Stimulated activated naive CD4-positive, alpha-beta T cell treated with Interleukin-2 at 50 U/mL for 16 hours (primary cell): ENCODE measurements around the gene BAMBI.

ENCODE experiments used
- DNase-seq: peaks from one replicate; lab custom pipeline; 2025; lab: John Stamatoyannopoulos, UW

Gene BAMBI

GRCh38 chr10:28676326-28676967 is 874 bp upstream of the BAMBI start:
- no peak for DNase-seq

DNA sequence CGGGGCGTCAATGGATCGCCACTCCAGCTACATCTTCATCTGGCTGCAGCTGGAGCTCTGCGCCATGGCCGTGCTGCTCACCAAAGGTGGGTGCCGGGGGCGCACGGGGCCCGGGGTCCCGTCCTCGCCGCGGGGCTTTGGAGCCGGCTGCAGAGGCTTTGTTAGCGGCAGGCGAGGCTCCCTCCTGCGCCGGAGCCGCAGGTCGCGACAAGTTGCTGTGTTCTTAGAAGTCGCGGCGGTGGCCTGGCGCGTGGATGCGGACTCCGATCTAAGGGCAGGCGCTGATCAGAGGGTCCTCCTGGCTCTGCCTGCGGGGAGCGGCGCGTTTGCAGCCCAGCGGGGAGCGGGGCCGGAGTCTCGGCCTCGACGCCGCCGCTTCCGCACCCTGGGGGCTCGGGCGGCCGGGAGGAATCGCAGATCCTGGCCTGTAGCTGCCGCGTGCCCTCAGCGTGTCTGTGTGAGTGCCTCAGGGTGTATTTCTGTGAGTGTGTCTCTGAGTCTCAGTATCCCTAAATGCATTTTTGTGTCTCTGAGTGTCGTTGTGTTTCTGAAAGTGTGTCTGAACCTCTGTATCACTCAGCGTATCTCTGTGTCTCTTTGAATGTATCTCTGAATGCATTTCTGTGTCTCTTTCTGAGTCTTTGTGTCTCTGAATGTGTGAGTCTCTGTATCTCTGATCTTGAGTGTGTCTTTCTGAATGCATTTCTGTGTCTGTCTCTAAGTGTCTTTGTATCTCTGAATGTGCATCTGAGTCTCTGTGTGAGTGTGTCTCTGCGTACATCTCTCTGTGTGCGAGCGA is 766 bp downstream of the BAMBI start:
- no peak for DNase-seq

GRCh38 chr10:28678687-28679457 is 1.6 kb downstream of the BAMBI start:
- DNase-seq: no peak

DNA sequence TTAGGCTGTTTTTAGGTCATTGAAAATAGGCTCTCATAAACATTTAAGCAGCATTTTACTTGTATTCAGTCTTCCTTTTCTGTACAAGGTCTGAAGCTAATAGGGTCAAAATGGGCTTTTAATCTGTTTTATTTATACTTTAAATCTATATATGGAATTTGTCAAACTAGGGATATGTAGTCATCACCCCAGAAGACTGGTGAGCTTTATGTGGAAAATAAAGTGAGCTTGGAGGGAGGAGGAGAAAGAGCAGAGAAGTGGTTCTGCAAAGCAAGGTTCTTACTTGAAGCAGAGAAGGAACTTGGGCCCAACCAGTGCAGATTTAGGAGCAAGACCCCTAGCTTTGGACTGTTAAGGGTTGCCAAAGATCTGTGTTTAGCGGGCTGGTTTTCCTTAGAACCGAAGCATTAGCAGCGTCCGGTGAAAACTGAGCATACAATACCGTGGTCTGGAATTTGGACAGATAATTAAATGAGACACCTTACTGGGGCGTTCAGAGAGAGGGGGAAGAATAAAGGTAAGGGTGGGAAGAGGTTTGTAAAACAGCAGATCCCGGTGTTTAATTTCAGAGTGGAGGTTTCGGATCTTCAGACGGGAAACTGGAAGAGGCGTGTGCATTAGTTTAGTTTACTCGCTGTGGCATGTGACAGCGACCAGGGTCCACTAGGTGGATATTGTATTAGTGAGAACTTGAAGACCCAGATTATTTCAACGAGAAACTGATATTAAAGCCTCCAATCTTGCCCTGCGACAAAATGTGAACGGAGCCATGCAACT is 2.4 kb downstream of the BAMBI start:
- DNase-seq: no peak

DNA sequence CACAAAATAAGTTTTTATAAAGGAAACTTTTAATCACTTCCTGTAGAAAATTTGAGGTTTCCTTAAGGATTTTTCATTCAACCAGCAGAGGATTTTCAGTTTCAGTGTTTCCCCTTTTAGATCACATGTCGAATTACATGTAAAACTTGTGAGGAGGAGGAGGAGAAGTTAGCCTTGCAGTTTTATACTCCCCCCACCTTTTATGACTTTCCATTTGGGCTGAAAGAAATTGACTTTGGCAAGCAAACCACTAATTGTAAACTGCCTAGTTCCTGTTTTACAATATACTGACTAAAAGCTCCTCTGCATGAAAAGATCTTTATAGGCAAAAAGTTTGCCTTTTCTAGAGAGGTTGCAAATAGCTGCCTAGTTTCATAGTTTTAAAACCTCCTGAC is 3.0 kb downstream of the BAMBI start:
- no peak for DNase-seq

DNA sequence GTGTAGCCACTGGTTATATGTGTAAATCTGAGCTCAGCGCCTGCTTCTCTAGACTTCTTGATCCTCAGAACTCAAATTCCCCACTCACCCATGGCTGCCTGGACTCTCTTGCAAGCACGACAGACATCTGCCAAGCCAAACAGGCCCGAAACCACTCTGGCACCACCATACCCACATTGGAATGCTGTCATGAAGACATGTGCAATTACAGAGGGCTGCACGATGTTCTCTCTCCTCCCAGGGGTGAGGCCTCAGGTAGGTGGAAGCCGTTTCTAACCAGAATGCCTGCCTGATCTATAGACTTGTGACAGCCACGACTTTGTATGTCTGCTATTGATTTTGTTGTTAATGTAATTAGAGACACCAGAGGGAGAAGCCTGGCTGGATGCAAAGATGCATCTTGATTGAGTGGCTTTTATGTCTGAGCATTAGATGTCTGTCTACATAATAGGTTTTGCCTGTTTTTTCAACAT is 4.0 kb downstream of the BAMBI start:
- no peak for DNase-seq

GRCh38 chr10:28681928-28682750 is 4.8 kb downstream of the BAMBI start:
- DNase-seq: no peak

DNA sequence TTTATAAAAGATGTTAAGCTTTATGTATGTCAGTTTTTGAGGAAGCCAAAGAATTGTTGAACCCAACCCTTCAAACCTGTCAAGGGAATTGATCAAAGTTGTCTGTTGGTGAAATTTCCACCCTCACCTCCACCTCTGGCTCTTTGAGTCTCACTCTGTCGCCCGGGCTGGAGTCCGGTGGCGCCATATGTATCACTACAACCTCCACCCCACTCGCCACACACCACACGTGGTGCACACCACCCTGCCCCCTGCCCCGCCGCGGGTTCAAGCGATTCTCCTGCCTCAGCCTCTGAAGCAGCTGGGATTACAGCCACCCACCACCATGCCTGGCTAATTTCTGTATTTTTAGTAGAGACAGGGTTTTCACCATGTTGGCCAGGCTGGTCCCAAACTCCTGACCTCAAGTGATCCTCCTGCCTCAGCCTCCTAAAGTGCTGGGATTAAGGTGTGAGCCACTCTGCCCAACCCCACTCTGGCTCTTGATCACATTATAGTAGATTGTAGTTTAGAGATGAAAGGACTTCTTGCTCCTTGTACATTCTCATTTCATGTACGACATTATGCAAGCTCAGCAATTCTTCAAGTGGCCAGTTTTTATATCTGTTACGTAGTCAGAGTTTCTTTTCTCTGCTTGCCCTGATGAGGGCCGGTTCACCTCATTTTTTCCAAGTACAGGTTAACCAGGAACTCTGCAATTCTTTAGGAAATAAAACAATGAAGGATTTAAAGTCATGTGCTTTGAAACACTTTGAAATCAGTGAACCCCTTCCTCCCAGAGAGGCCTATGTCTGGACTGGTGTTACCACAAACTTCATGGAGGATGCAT is 7.0 kb downstream of the BAMBI start:
- no peak for DNase-seq

DNA sequence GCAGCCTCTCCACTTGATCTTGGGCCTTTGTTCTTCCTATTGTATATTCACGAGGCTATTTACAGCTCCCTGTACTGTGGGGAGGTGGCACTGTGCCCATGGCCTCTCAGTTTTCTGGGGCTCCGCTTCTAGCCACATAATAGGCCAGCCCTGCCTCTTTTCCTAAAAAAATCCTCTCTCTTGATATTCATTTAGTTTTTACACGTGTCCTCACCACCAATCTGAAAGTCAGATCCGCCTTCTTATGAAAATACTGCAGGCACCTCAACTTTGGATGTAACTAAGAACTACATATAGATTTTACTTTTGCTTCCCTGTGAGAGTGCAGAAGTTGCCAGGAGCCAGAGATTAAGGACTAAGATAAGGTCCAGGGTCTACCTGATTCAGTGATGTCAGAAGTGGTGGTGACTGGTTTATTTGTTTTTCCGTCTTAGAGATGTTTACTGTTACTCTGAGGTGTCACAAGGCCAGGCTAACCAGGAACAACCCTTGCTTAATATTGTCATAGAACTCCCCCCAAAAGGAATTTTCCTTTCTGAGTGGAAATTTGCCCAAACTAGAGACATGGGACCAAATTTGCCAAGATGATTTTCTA is 7.8 kb downstream of the BAMBI start:
- no peak for DNase-seq

DNA sequence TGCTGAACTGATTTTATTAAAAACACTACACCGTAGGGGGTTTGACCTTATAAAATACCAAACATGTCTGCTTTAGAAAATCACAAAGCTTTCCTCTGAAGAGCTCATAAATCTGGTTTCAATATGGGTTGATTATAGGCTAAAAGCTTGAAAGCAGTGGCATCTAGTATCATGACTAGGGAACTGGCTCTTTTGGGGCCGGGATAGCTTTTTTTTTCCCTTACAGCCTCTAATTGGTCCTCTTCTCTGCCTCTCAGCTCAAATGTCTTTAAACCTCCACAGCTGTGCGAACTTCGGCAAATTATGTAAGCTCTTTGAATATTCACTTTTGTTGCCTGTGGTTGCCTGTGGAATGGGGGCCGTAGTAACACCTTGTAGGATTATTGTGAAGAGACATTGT is 8.4 kb downstream of the BAMBI start:
- DNase-seq: no peak

- no peak for DNase-seq
Observed at GRCh38 chr10:28686835-28687682, 9.7 kb downstream of the BAMBI start.

DNA sequence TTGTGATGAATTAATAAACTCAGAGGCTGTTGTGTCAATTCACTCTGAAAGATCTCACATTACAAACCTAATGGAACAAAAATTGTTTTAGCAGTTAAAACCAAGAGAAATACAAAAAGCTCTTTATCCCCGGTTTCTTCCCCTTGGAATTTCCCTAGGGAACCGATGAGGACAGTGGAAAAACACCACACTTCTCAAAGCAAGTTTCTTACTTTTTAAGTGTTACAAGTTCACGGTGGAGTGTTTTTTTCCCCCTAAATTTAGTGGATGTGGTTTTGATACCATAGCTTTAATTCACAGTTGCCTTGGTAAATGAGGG is 10.3 kb downstream of the BAMBI start:
- no peak for DNase-seq

DNA sequence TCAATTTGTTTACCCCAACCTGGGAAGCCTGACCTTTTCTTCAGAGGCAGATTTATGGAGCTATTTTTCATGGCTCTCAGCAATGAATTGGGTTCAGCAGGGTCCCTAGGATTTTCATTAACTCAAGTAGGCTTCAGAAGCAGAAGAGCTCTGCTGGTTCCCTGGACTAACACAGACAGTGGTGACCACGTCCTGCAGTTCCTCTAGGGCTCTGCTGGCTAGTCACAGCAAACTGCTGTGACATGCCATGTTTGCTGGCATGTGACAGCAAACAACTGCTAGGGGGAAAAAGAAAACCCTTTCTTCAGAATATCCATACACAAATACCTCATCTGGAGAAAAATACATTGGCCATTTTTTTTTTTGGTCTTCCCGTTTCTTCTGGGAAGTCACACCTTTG is 13.2 kb downstream of the BAMBI start:
- no peak for DNase-seq

GRCh38 chr10:28691187-28691694 is 13.9 kb downstream of the BAMBI start:
- DNase-seq: no peak

DNA sequence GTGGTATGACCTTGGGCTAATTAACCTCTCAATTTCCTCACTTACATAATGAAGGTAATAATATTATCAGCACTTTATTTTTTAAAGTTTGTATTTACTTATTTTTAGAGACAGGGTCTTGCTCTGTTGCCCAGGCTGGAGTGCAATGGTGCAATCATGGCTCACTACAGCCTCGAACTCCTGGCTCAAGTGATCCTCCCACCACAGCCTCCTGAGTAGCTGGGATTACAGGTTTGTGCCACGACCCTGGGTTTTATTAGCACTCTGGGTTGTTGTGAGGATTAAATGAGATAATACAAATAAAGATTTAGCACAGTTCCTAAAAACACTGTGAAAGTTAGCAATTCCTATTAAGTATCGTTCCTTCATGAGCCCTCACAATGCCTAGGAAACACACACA is 14.7 kb downstream of the BAMBI start:
- no peak for DNase-seq

DNA sequence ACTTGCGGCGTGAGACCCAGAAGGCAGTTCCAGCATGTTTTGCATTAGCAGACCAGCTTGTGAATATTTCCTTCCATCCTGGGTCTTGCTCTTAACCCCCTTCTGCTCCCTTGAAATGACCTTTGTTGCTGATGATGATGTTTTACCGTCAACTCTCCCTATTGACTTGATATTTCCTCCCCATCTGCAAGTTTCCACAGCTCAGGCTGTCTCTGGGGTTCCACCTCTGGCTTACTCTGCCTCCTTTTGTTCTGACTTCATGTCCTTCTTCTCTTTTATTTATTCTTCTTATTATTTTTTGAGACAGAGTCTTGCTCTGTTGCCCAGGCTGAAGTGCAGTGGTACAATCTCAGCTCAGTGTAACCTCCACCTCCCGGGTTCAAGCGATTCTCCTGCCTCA is 17.2 kb downstream of the BAMBI start:
- no peak for DNase-seq

GRCh38 chr10:28698075-28698474 is 20.8 kb downstream of the BAMBI start:
- DNase-seq: no peak

GRCh38 chr10:28704464-28705161 is 27.3 kb downstream of the BAMBI start:
- no peak for DNase-seq
